K562 (cell line): ENCODE measurements around the gene ELF1. TPM values are rescaled to one million over a fixed set of nuclear protein-coding genes. Genes with fewer than 3 reads are reported as not detected.

Experiments used
- BRCA1 ChIP-seq, 2 experiments: fragments of 450-650 bp in 1 of 2; sonication (generic) in 1 of 2; formaldehyde crosslinking in 1 of 2; IDR thresholded peaks; 2 replicates each; pipeline versions ENCODE4 v1.5.0 to v1.6.1; 2017 to 2020; ENCODE audit warnings: mild to moderate bottlenecking in 1 of 2, missing genetic modification reagents in 1 of 2
- ESRRA ChIP-seq: fragments of 450-650 bp; IDR thresholded peaks from 2 replicates; pipeline ENCODE4 v1.6.1; 2014; ENCODE audit warnings: low read depth, mild to moderate bottlenecking, moderate library complexity, borderline replicate concordance
- ETV6 ChIP-seq, 3 experiments: fragments of 150-350 bp in 1 of 3; sonication (generic) in 1 of 3; formaldehyde crosslinking in 1 of 3; IDR thresholded peaks; 2 replicates each; pipeline versions ENCODE4 v1.6.1 to v1.8.0; 2014 to 2022; ENCODE audit warnings: borderline replicate concordance in 2 of 3, low read depth in 2 of 3, antibody characterized with exemption in 1 of 3, low read length in 1 of 3, mild to moderate bottlenecking in 1 of 3, missing genetic modification reagents in 1 of 3
- FOS ChIP-seq: IDR thresholded peaks from 3 replicates; pipeline ENCODE4 v1.6.1; 2011; ENCODE audit not compliant: insufficient read length; ENCODE audit errors: extremely low read depth
- GABPA ChIP-seq: fragments of 200-800 bp; sonication (Bioruptor generic); conservative IDR thresholded peaks from 2 replicates; pipeline ENCODE4 v1.6.1; 2016; ENCODE audit warnings: low read depth, missing genetic modification characterization, missing compliant biosample characterization
- HNRNPH1 ChIP-seq: fragments of 200-400 bp; formaldehyde crosslinking; optimal IDR thresholded peaks from 2 replicates; pipeline ENCODE3; 2017; ENCODE audit warnings: low read depth, mild to moderate bottlenecking, low read length, moderate library complexity
- HOMEZ ChIP-seq: fragments of 250-450 bp; sonication (Bioruptor Pico); IDR thresholded peaks from 2 replicates; pipeline ENCODE4 v1.4.0; 2020; ENCODE audit warnings: mild to moderate bottlenecking, moderate library complexity
- ILF3 ChIP-seq: fragments of 450-650 bp; IDR thresholded peaks from 2 replicates; pipeline ENCODE4 v1.6.1; 2018; ENCODE audit warnings: antibody characterized with exemption, mild to moderate bottlenecking, moderate library complexity, borderline replicate concordance
- JUNB ChIP-seq: fragments of 450-650 bp; formaldehyde crosslinking; conservative IDR thresholded peaks from 2 replicates; pipeline ENCODE4 v1.4.0; 2020; ENCODE audit warnings: mild to moderate bottlenecking
- MIER1 ChIP-seq: fragments of 450-650 bp; IDR thresholded peaks from 2 replicates; pipeline ENCODE4 v1.6.1; 2016; ENCODE audit warnings: antibody characterized with exemption, mild to moderate bottlenecking, low read depth
- NFIX ChIP-seq: fragments of 250-450 bp; sonication (Bioruptor Pico); IDR thresholded peaks from 2 replicates; pipeline ENCODE4 v1.4.0; 2020; ENCODE audit warnings: low read depth, mild to moderate bottlenecking, moderate library complexity
- NR1H2 ChIP-seq: sonication (generic); formaldehyde crosslinking; IDR thresholded peaks from 2 replicates; pipeline ENCODE4 v1.4.0; 2020; ENCODE audit warnings: mild to moderate bottlenecking, missing genetic modification reagents
- PHB ChIP-seq: fragments of 250-450 bp; sonication (Bioruptor Pico); IDR thresholded peaks from 2 replicates; pipeline ENCODE4 v1.5.0; 2021
- TARDBP ChIP-seq: fragments of 450-650 bp; IDR thresholded peaks from 2 replicates; pipeline ENCODE4 v1.6.1; 2016
- TGIF2 ChIP-seq: sonication (generic); formaldehyde crosslinking; IDR thresholded peaks from 2 replicates; pipeline ENCODE4 v1.8.1; 2022; ENCODE audit warnings: mild to moderate bottlenecking, missing genetic modification reagents, moderate library complexity
- YY1 ChIP-seq, 3 experiments: IDR thresholded peaks; 2 replicates each; pipeline ENCODE4 v1.6.1; 2011; ENCODE audit warnings: low read length in 2 of 3, mild to moderate bottlenecking in 2 of 3, moderate library complexity in 2 of 3, borderline replicate concordance in 1 of 3, control low read depth in 1 of 3, low read depth in 1 of 3; ENCODE audit not compliant: insufficient read depth in 3 of 3, insufficient replicate concordance in 2 of 3, control insufficient read depth in 1 of 3, insufficient read length in 1 of 3; ENCODE audit errors: extremely low read depth in 1 of 3
- ZBTB34 ChIP-seq: fragments of 250-450 bp; sonication (Bioruptor Pico); IDR thresholded peaks from 2 replicates; pipeline ENCODE4 v1.8.0; 2021; ENCODE audit warnings: mild to moderate bottlenecking, moderate library complexity
- ZEB2 ChIP-seq: fragments of 450-650 bp; IDR thresholded peaks from 2 replicates; pipeline ENCODE4 v1.6.1; 2016
- ZNF134 ChIP-seq: fragments of 250-450 bp; sonication (Bioruptor Pico); conservative IDR thresholded peaks from 2 replicates; pipeline ENCODE4 v1.4.0; 2020
- ZNF592 ChIP-seq: fragments of 450-650 bp; IDR thresholded peaks from 2 replicates; pipeline ENCODE4 v1.6.1; 2017; ENCODE audit warnings: antibody characterized with exemption, mild to moderate bottlenecking
- polyA plus RNA-seq, 8 experiments: library from polyadenylated mRNA; depleted of rRNA in 4 of 8; stranded (reverse) in 5 of 8; unstranded in 3 of 8; fragments of >200 nt; fragmentation: Nextera tagmentation in 2 of 8; fragmentation: Illumina TruSeq in 1 of 8; extraction: Ambion mirVana in 2 of 8; extraction: Trizol in 1 of 8; gene quantifications; 2 replicates each; pipeline versions ENCODE4 v1.2.1 to v1.2.3, GENCODE V29; 2011 to 2014; ENCODE audit warnings: inconsistent platforms in 1 of 8, missing spikeins in 1 of 8
- total RNA-seq, 7 experiments: library from RNA; depleted of rRNA in 6 of 7; stranded (reverse); fragments of >200 nt in 6 of 7; fragmentation: Illumina TruSeq in 2 of 7; extraction: Trizol in 2 of 7; gene quantifications; 2 replicates each; pipeline versions ENCODE4 v1.2.1 to v1.2.3, GENCODE V29; 2011 to 2021; ENCODE audit warnings: low replicate concordance in 1 of 7

Gene ELF1
- total and polyA plus RNA-seq, 9 of the 15 experiments (the other 6 are each of a cell fraction or from before 2014, with no cell fraction given) = 24.7 to 54.4 (median 33.4) TPM

- TF ChIP-seq ILF3 (no peak), ZNF592 (peak; percentile 58; the same call in 1 of the 2 replicates), ETV6 (IDR thresholded peaks at IDR 0.05; ENCODE audit: borderline replicate concordance in 1 of 2, low read depth in 2 of 2, low read length in 1 of 2) (no peak), ETV6 (CRISPR knock-in tag; IDR thresholded peaks at IDR 0.05; ENCODE audit: borderline replicate concordance) (no peak), BRCA1 (IDR thresholded peaks at IDR 0.05) (no peak), BRCA1 (CRISPR knock-in tag; IDR thresholded peaks at IDR 0.05) (no peak), YY1 (IDR thresholded peaks at IDR 0.05; ENCODE audit: borderline replicate concordance in 1 of 3, control insufficient read depth in 1 of 3, extremely low read depth in 1 of 3, insufficient read depth in 3 of 3, insufficient read length in 1 of 3, insufficient replicate concordance in 2 of 3, low read depth in 1 of 3, low read length in 2 of 3) (peak in 2 of 3 experiments; percentile 36 to 50), NR1H2 (CRISPR knock-in tag) (no peak), PHB (CRISPR knock-in tag) (no peak), TARDBP (no peak; the same call in 1 of the 2 replicates), JUNB (CRISPR knock-in tag) (no peak), ZNF134 (CRISPR knock-in tag) (no peak), NFIX (CRISPR knock-in tag) (no peak), TGIF2 (CRISPR knock-in tag) (no peak), HNRNPH1 (no peak), GABPA (tag) (no peak), HOMEZ (no peak), MIER1 (no peak), ESRRA (peak; percentile 23; the same call in 1 of the 2 replicates), FOS (no peak), ZBTB34 (CRISPR knock-in tag) (no peak), ZEB2 (no peak)
These were observed 41.1 kb upstream of the ELF1 start (continued) for GRCh38 chr13:41060082-41060723.
